ENCODE results near the gene SLC25A22.

Gene SLC25A22

DNA sequence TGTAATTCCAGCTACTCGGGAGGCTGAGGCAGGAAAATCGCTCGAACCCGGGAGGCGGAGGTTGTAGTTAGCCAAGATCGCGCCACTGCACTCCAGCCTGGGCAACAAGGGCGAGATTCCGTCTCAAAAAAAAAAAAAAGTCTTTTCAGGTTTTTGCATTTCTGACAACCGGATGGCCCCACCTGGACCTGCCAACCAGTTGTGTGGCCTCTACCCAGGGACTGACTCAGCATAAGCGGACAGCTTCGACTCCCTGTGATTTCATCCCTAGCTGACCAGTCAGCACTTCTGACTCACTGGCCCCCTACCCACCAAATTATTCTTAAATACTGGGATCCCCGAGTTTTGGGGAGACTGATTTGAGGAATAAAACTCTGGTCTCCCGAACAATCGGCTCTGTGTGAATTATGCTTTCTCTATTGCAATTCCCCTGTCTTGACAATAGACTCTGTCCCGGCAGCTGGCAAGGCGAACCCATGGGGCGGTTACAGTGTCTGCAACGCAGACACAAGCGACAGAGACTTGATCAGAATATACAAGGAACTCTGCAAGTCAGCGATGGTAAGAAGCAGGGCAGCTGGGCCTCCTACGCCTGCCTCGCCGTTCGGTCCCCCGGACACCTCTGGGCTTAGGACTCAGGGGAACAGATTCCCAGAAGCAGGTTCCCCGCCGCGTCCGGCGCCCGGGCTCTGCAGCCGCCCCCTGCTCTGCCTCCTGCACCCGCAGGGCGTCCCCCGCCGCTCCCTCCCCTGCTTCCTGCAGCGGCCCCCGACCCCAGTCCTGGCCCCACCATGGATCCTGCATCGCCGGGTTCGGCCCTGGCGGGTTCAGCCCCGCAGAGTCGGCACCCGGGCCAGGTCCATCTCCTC, 51.6 kb downstream of the SLC25A22 start:
- DNase-seq (ENCODE audit: low read depth), result no peak

DNA sequence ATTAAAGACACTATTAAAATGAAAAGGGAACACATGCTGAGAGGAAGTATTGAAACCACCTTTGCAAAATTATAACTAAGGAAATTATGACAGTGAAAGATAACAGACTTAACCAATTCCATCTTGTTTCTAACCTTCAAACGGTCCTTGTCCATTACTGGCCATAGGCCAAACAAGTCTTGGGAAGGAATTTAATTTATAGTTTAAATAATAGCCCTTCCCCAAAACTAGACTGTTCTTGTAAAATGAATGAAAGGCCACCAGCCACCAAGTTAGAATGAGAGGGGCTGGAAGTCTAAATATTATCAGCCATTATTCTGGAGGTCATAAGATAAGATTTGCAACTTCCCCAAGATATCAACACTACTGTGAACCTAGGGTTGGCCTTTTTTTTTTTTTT, 52.7 kb downstream of the SLC25A22 start:
- DNase-seq (ENCODE audit: low read depth), result no peak

- no peak for DNase-seq (ENCODE audit: low read depth)
Observed at GRCh38 chr11:742571-743201, 55.4 kb downstream of the SLC25A22 start.

DNA sequence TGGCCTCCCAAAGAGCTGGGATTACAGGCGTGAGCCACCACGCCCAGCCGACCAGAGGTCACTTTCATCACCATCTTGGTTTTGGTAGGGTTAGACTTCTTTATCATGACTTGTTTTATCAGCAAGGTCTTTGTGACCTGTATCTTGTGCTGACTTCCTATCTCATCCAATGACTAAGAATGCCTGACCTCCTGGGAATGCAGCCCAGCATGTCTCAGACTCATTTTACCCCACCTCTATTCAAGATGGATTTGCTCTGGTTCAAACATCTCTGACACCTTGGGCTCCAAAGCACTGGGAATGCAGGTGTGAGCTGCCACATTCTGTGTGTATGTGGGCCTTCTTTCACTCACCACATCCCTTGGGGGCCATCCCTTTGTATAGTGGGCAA, 55.9 kb downstream of the SLC25A22 start:
- DNase-seq (ENCODE audit: low read depth), result no peak
